Neutrophil (primary cell): ENCODE results near the gene MEOX2.

Source experiments
- H3K27ac ChIP-seq: fragments of 200-600 bp; sonication (generic); 2 replicates; pipeline ENCODE4 v1.5.1; 2016; ENCODE audit warnings: mild to moderate bottlenecking, moderate library complexity
- H3K27me3 ChIP-seq: fragments of 200-600 bp; sonication (generic); 2 replicates; pipeline ENCODE4 v1.6.0; 2016; ENCODE audit warnings: mild to moderate bottlenecking
- H3K36me3 ChIP-seq: fragments of 200-600 bp; sonication (generic); 2 replicates; pipeline ENCODE4 v1.5.1; 2017
- H3K4me1 ChIP-seq, 2 experiments: fragments of 200-600 bp in 1 of 2; sonication (generic) in 1 of 2; 1 replicate in 1 of 2; 2 replicates in 1 of 2; pipeline versions ENCODE4 v1.5.1 to v1.6.1; 2013 to 2016; ENCODE audit warnings: low read depth in 1 of 2, low read length in 1 of 2, mild to moderate bottlenecking in 1 of 2, moderate library complexity in 1 of 2; ENCODE audit not compliant: control insufficient read depth in 1 of 2, insufficient read depth in 1 of 2
- H3K4me3 ChIP-seq, 2 experiments: fragments of 200-600 bp in 1 of 2; sonication (generic) in 1 of 2; 1 replicate in 1 of 2; 2 replicates in 1 of 2; pipeline ENCODE4 v1.5.1; 2013 to 2016; ENCODE audit warnings: low read depth in 1 of 2, low read length in 1 of 2, mild to moderate bottlenecking in 1 of 2, moderate library complexity in 1 of 2
- H3K9me3 ChIP-seq: fragments of 200-600 bp; sonication (generic); 2 replicates; pipeline ENCODE4 v1.5.1; 2016
- TF ChIP-seq, protein P1 (sequence below): fragments of 200-600 bp; sonication (generic); IDR thresholded peaks from 2 replicates; pipeline ENCODE4 v1.5.1; 2016; ENCODE audit warnings: antibody characterized with exemption

MEOX2 gene

DNA sequence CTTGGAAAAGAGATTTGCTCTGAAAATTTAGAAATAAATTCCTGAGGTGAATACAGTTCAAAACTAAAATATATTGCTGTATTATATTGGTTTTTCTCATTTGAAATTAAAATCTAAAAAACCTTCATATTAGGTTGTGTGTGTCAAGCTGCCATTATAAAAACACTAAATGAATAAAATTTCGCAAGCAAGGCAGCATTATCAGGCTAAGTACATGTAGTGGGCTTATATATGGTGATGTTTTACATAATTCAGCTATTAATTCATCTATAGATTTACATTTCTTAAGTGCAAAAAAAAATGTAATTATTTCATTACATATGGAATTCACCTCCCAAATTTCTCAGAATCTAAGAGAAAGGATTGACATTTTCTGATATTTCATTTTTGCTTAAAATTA is 5.3 kb downstream of the MEOX2 start:
- Histone ChIP-seq H3K4me3 (no peak overlapping the region), H3K27ac (no peak overlapping the region)

DNA sequence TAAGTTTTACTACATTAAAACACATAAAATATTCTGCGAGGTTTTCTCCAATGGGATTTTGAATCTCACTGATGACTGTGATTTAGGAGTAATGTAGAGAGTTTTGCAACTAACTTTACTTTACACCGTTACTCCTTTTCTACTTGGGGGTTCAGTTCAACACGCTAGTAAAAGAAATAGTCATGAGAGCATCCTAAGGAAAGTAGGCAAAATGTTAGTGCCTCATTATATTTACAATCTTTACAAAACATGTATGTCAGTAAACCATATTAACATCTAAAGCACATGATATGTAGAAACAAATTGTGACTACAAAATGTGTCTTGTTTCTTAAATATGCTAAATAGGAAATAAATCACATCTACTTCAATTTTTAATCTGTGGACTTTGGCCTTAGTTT is 6.0 kb downstream of the MEOX2 start:
- Histone ChIP-seq H3K27ac (no peak overlapping the region), H3K4me3 (no peak overlapping the region), H3K36me3 (no peaks in the 10 kb centered on the region), H3K27me3 (peaks cover 46% of the 10 kb centered on the region), H3K9me3 (no peaks in the 10 kb centered on the region), H3K4me1 (no peaks in the 10 kb centered on the region)
- TF ChIP-seq, protein P1, sequence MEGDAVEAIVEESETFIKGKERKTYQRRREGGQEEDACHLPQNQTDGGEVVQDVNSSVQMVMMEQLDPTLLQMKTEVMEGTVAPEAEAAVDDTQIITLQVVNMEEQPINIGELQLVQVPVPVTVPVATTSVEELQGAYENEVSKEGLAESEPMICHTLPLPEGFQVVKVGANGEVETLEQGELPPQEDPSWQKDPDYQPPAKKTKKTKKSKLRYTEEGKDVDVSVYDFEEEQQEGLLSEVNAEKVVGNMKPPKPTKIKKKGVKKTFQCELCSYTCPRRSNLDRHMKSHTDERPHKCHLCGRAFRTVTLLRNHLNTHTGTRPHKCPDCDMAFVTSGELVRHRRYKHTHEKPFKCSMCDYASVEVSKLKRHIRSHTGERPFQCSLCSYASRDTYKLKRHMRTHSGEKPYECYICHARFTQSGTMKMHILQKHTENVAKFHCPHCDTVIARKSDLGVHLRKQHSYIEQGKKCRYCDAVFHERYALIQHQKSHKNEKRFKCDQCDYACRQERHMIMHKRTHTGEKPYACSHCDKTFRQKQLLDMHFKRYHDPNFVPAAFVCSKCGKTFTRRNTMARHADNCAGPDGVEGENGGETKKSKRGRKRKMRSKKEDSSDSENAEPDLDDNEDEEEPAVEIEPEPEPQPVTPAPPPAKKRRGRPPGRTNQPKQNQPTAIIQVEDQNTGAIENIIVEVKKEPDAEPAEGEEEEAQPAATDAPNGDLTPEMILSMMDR, result no peak

More for the DNA sequence above, 5.3 kb downstream of the MEOX2 start:
- Histone ChIP-seq H3K4me1 (no peaks in the 10 kb centered on the region), H3K36me3 (no peaks in the 10 kb centered on the region), H3K27me3 (peaks cover 54% of the 10 kb centered on the region), H3K9me3 (no peaks in the 10 kb centered on the region)
- TF ChIP-seq, protein P1, result no peak

DNA sequence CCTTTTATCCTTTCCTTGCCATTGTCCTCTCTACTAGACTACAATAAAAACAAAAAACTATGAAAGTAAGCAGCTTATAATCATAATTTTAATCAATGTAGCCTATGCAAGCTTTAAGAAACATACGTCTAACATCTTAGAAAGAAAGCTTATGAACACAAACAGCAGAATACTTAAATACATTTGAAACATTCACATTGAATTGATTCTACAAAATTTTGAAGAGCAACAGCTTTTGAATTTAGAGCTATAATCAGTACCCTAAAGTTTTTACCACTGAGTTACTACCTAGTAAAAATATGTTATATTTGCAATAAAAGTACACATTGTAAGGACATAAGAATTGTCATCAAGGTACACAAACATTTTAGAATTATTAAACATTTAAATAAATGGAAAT is 7.2 kb downstream of the MEOX2 start:
- Histone ChIP-seq H3K4me3 (no peak overlapping the region), H3K4me1 (no peaks in the 10 kb centered on the region), H3K36me3 (no peaks in the 10 kb centered on the region), H3K9me3 (no peaks in the 10 kb centered on the region), H3K27ac (no peak overlapping the region), H3K27me3 (peaks cover 35% of the 10 kb centered on the region)
- TF ChIP-seq, protein P1, result no peak

DNA sequence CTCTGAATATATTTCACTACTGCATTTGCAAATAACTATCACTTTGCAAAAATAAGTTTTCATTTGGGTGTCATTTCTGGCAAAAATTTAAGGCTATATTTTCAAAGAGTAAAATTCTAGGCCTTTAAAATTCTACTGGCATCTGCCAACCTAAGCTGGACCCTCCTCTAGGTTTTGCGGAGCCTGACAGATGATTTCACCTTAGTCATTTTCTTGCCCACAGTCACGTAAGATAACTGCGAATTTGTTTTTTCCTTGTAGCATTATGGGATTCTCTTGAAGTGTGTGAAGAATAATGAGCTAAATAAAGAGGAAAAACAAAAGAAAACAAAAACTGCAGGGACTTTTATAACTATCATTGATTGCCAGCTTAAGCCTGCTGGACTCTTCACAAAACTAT is 7.8 kb downstream of the MEOX2 start:
- TF ChIP-seq, protein P1, result no peak
- H3K36me3 ChIP-seq, result no peaks in the 10 kb centered on the region

DNA sequence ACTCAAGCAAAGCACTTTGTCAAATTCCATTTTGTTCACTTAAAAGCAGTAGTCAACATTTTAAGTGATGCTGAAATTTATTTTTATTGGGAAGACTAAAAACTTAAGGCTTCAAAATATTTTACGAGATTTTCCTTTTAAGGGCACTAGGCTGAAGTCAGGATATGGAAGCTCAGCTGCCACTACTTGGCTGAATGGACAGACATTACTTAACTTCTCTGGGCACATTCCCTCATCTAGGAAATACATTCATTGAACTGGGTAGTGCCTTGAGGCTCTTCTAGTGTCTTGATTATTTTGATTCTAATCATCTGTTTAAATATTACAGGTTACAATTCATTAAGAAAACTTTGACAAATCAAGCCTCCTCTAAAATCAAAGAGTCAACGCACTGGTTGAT is 11.1 kb downstream of the MEOX2 start:
- no peak overlapping the region for H3K4me3 ChIP-seq
- TF ChIP-seq, protein P1, result no peak
- H3K9me3 ChIP-seq, result no peaks in the 10 kb centered on the region
- no peaks in the 10 kb centered on the region for H3K4me1 ChIP-seq
- H3K27ac ChIP-seq, result no peak overlapping the region
- H3K27me3 ChIP-seq, result no peaks in the 10 kb centered on the region
- H3K36me3 ChIP-seq, result no peaks in the 10 kb centered on the region

More for the DNA sequence above, 7.8 kb downstream of the MEOX2 start:
- H3K4me3 ChIP-seq, result no peak overlapping the region
- peaks cover 29% of the 10 kb centered on the region for H3K27me3 ChIP-seq
- H3K4me1 ChIP-seq, result no peaks in the 10 kb centered on the region
- no peak overlapping the region for H3K27ac ChIP-seq
- H3K9me3 ChIP-seq, result no peaks in the 10 kb centered on the region

DNA sequence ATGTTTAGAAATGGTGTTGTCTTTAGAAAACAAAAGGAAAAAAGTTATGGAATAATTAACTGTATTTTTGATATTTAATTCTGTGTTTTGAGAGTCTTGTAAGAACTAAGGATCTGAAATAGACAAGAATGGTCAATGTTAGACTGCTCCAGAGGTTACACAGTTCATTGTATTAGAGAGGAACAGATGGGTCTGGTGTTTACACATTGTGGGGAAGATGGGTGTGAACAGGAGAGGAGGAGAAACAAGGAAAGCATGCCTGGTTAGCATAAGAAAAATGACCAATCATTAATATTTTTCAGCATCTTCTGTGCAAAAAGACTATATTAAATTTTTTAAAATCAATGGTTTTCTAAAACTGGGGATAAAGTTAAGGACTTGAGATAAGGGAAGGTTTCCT is 11.9 kb downstream of the MEOX2 start:
- no peaks in the 10 kb centered on the region for H3K9me3 ChIP-seq
- no peaks in the 10 kb centered on the region for H3K27me3 ChIP-seq
- TF ChIP-seq, protein P1, result no peak
- H3K4me1 ChIP-seq, result no peaks in the 10 kb centered on the region
- H3K27ac ChIP-seq, result no peak overlapping the region
- H3K4me3 ChIP-seq, result no peak overlapping the region
- no peaks in the 10 kb centered on the region for H3K36me3 ChIP-seq
